Non-pigmented ciliary epithelial cell (primary cell): ENCODE measurements around the gene SLC12A5.
"Not testable (repeated sequence)": the region's sequence is repeated elsewhere in the genome, so short reads cannot be mapped to it uniquely, and the experiment has no call there.

Experiments
- DNase-seq: peaks from one replicate; pipeline ENCODE4 v3.0.0-alpha.2; 2010; ENCODE audit warnings: low read depth

Gene SLC12A5

GRCh38 chr20:46078954-46079353 lies 49.9 kb downstream of the SLC12A5 start:
- DNase-seq = no peak

- no peak for DNase-seq
Measured at GRCh38 chr20:46081074-46081473, 52.1 kb downstream of the SLC12A5 start.

GRCh38 chr20:46083101-46083500 lies 54.1 kb downstream of the SLC12A5 start:
- no peak for DNase-seq

- no peak for DNase-seq
Measured at GRCh38 chr20:46083531-46084061, 54.6 kb downstream of the SLC12A5 start.

GRCh38 chr20:46084805-46085178 lies 55.8 kb downstream of the SLC12A5 start:
- no peak for DNase-seq

GRCh38 chr20:46085179-46085851 lies 56.3 kb downstream of the SLC12A5 start:
- DNase-seq = no peak

GRCh38 chr20:46087161-46087560 lies 58.1 kb downstream of the SLC12A5 start:
- no peak for DNase-seq

GRCh38 chr20:46088409-46089166 lies 59.6 kb downstream of the SLC12A5 start:
- no peak for DNase-seq

GRCh38 chr20:46089167-46089416 lies 60.1 kb downstream of the SLC12A5 start:
- no peak for DNase-seq

GRCh38 chr20:46089417-46090388 lies 60.7 kb downstream of the SLC12A5 start, which contains the start of gene NCOA5:
NCOA5 (minus strand) TSS chr20:46089962; CDS start chr20:46079424, 10,538 bp downstream.
- DNase-seq = peak; percentile 78

GRCh38 chr20:46091622-46092535 lies 62.9 kb downstream of the SLC12A5 start:
- not testable (repeated sequence) for DNase-seq

- no peak for DNase-seq
Measured at GRCh38 chr20:46093531-46093930, 64.5 kb downstream of the SLC12A5 start.

- DNase-seq = no peak
Measured at GRCh38 chr20:46099491-46100287, 70.7 kb downstream of the SLC12A5 start.

GRCh38 chr20:46100444-46100843 lies 71.4 kb downstream of the SLC12A5 start:
- DNase-seq = not testable (repeated sequence)

- no peak for DNase-seq
Measured at GRCh38 chr20:46100988-46101387, 72.0 kb downstream of the SLC12A5 start.

- no peak for DNase-seq
Measured at GRCh38 chr20:46101957-46102356, 72.9 kb downstream of the SLC12A5 start.

- DNase-seq = no peak
Measured at GRCh38 chr20:46102940-46103339, 73.9 kb downstream of the SLC12A5 start.

- no peak for DNase-seq
Measured at GRCh38 chr20:46104262-46104661, 75.2 kb downstream of the SLC12A5 start.

- no peak for DNase-seq
Measured at GRCh38 chr20:46107061-46107460, 78.0 kb downstream of the SLC12A5 start.

- no peak for DNase-seq
Measured at GRCh38 chr20:46108435-46108841, 79.4 kb downstream of the SLC12A5 start.
